Measurements from ENCODE around the gene CPLX4. TPM values are rescaled to one million over a fixed set of nuclear protein-coding genes. Genes with fewer than 3 reads are reported as not detected.
A peak's percentile ranks its signal among the peaks of the same experiment; 100 is the strongest.

Gene CPLX4
- total RNA-seq, 1 experiment from 2014 or later: not detected

DNA sequence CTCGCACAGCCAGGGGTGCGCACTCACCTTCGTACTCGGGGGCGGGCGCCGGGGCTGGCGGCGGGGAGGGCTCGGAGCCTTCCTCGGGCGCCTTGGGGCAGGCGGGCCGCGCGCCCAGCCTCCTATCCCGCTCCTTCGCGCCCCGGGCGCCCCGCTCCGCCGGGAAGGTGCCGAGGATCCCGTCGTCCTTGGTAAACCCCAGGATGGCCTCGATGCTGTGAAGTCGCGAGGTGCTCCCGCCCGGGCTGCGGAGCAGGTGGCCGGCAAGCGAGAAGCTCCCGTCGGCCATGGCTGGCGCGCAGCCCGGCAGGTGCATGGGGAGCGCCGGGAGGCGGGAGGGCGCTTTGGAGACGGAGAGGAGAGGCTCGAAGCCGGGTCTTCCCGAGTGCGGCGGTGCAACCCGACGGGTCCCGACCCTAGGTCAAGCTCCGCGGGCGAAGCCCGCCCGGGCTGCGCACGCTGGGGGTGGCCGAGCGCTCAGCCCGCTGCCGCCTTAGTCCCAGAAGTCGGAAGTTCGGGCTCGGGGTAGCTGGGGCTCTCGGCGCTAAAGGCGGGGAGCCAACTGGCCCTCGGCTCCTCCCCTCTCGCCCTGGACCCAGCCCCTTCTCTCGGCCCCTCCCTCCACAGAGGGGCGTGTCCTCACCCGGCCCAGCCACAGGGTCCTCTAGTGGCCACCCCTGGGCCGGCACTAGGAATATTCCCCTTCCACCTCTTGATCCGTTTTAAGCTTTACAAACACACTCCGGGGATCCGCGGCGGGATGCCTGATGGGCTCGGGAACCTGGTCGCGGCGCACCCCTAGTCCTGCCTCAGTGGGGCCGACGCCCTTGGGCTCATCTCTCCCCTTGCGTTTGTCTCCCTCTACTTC is 45.3 kb downstream of the CPLX4 start, which contains the start of gene RAX (continued):
- TF ChIP-seq, protein P1, sequence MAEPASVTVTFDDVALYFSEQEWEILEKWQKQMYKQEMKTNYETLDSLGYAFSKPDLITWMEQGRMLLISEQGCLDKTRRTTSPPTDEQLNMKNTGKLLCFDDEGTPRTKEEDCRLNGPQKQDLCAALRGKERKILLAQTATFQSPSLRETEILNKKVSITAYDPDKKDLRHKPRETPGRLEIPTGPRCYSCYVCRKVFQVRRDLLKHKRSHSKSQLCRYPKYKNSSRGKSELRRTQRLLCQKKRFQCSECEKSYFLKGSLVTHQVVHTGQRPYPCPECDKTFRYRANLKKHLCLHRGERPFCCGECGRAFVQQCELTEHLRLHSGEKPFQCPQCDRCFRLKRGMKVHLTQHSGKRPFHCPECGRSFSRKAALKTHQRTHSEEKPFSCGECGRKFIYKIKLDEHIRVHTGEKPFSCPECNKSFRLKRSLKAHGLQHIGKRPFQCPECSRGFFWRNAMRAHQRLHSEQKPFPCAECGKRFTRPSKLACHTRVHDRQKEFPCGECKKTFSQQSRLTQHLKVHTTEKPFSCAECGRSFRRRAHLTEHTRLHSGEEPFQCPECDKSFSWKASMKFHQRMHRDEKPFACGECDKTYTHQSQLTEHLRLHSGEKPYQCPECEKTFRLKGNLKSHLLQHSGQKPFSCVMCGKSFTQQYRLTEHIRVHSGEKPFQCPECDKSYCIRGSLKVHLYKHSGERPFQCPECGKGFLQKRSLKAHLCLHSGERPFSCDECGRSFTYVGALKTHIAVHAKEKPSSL (CRISPR knock-in tag; conservative IDR thresholded peaks at IDR 0.05): no peak
- TF ChIP-seq GTF2I (CRISPR knock-in tag; conservative IDR thresholded peaks at IDR 0.05) (no peak), ZNF138 (CRISPR knock-in tag; conservative IDR thresholded peaks at IDR 0.05) (peak; percentile 58; the same call in 1 of the 2 replicates), ZBTB21 (CRISPR knock-in tag; IDR thresholded peaks at IDR 0.05; ENCODE audit: borderline replicate concordance) (0 out of 2 replicates have a peak, but pooled peaks have one; percentile 59), MYBL2 (CRISPR knock-in tag; IDR thresholded peaks at IDR 0.05) (peak; percentile 96), SP1 (CRISPR knock-in tag; conservative IDR thresholded peaks at IDR 0.05) (no peak; the same call in none of the 2 replicates), ESRRA (CRISPR knock-in tag; IDR thresholded peaks at IDR 0.05; ENCODE audit: borderline replicate concordance) (peak; percentile 97), ATF1 (CRISPR knock-in tag; IDR thresholded peaks at IDR 0.05) (peak; percentile 96; the same call in 1 of the 2 replicates), KAT7 (CRISPR knock-in tag; IDR thresholded peaks at IDR 0.05; ENCODE audit: borderline replicate concordance) (peak; percentile 81; the same call in 1 of the 2 replicates), MXD4 (CRISPR knock-in tag; IDR thresholded peaks at IDR 0.05; ENCODE audit: borderline replicate concordance) (no peak), NR1H2 (CRISPR knock-in tag; IDR thresholded peaks at IDR 0.05) (peak; percentile 92), TP53 (CRISPR knock-in tag; IDR thresholded peaks at IDR 0.05) (peak; percentile 98), TEAD4 (CRISPR knock-in tag; IDR thresholded peaks at IDR 0.05) (peak; percentile 94)
- TF ChIP-seq, protein P2, sequence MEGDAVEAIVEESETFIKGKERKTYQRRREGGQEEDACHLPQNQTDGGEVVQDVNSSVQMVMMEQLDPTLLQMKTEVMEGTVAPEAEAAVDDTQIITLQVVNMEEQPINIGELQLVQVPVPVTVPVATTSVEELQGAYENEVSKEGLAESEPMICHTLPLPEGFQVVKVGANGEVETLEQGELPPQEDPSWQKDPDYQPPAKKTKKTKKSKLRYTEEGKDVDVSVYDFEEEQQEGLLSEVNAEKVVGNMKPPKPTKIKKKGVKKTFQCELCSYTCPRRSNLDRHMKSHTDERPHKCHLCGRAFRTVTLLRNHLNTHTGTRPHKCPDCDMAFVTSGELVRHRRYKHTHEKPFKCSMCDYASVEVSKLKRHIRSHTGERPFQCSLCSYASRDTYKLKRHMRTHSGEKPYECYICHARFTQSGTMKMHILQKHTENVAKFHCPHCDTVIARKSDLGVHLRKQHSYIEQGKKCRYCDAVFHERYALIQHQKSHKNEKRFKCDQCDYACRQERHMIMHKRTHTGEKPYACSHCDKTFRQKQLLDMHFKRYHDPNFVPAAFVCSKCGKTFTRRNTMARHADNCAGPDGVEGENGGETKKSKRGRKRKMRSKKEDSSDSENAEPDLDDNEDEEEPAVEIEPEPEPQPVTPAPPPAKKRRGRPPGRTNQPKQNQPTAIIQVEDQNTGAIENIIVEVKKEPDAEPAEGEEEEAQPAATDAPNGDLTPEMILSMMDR (IDR thresholded peaks at IDR 0.05): no peak
- TF ChIP-seq, protein P3, sequence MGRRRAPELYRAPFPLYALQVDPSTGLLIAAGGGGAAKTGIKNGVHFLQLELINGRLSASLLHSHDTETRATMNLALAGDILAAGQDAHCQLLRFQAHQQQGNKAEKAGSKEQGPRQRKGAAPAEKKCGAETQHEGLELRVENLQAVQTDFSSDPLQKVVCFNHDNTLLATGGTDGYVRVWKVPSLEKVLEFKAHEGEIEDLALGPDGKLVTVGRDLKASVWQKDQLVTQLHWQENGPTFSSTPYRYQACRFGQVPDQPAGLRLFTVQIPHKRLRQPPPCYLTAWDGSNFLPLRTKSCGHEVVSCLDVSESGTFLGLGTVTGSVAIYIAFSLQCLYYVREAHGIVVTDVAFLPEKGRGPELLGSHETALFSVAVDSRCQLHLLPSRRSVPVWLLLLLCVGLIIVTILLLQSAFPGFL (CRISPR knock-in tag; IDR thresholded peaks at IDR 0.05; ENCODE audit: borderline replicate concordance): 0 out of 2 replicates have a peak, but pooled peaks have one; percentile 77
- TF ChIP-seq, protein P4, sequence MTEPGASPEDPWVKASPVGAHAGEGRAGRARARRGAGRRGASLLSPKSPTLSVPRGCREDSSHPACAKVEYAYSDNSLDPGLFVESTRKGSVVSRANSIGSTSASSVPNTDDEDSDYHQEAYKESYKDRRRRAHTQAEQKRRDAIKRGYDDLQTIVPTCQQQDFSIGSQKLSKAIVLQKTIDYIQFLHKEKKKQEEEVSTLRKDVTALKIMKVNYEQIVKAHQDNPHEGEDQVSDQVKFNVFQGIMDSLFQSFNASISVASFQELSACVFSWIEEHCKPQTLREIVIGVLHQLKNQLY (CRISPR knock-in tag; IDR thresholded peaks at IDR 0.05): no peak
- TF ChIP-seq, protein P5, sequence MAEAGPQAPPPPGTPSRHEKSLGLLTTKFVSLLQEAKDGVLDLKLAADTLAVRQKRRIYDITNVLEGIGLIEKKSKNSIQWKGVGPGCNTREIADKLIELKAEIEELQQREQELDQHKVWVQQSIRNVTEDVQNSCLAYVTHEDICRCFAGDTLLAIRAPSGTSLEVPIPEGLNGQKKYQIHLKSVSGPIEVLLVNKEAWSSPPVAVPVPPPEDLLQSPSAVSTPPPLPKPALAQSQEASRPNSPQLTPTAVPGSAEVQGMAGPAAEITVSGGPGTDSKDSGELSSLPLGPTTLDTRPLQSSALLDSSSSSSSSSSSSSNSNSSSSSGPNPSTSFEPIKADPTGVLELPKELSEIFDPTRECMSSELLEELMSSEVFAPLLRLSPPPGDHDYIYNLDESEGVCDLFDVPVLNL (CRISPR knock-in tag; IDR thresholded peaks at IDR 0.05; ENCODE audit: borderline replicate concordance, low read depth): peak; percentile 90
- TF ChIP-seq, protein P6, sequence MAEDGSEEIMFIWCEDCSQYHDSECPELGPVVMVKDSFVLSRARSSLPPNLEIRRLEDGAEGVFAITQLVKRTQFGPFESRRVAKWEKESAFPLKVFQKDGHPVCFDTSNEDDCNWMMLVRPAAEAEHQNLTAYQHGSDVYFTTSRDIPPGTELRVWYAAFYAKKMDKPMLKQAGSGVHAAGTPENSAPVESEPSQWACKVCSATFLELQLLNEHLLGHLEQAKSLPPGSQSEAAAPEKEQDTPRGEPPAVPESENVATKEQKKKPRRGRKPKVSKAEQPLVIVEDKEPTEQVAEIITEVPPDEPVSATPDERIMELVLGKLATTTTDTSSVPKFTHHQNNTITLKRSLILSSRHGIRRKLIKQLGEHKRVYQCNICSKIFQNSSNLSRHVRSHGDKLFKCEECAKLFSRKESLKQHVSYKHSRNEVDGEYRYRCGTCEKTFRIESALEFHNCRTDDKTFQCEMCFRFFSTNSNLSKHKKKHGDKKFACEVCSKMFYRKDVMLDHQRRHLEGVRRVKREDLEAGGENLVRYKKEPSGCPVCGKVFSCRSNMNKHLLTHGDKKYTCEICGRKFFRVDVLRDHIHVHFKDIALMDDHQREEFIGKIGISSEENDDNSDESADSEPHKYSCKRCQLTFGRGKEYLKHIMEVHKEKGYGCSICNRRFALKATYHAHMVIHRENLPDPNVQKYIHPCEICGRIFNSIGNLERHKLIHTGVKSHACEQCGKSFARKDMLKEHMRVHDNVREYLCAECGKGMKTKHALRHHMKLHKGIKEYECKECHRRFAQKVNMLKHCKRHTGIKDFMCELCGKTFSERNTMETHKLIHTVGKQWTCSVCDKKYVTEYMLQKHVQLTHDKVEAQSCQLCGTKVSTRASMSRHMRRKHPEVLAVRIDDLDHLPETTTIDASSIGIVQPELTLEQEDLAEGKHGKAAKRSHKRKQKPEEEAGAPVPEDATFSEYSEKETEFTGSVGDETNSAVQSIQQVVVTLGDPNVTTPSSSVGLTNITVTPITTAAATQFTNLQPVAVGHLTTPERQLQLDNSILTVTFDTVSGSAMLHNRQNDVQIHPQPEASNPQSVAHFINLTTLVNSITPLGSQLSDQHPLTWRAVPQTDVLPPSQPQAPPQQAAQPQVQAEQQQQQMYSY (CRISPR knock-in tag; IDR thresholded peaks at IDR 0.05): peak; percentile 67; the same call in 1 of the 2 replicates
- TF ChIP-seq, protein P7, sequence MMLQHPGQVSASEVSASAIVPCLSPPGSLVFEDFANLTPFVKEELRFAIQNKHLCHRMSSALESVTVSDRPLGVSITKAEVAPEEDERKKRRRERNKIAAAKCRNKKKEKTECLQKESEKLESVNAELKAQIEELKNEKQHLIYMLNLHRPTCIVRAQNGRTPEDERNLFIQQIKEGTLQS (CRISPR knock-in tag; conservative IDR thresholded peaks at IDR 0.05): peak; percentile 93
- TF ChIP-seq, protein P8, sequence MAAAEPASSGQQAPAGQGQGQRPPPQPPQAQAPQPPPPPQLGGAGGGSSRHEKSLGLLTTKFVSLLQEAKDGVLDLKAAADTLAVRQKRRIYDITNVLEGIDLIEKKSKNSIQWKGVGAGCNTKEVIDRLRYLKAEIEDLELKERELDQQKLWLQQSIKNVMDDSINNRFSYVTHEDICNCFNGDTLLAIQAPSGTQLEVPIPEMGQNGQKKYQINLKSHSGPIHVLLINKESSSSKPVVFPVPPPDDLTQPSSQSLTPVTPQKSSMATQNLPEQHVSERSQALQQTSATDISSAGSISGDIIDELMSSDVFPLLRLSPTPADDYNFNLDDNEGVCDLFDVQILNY (CRISPR knock-in tag; IDR thresholded peaks at IDR 0.05): peak; percentile 96
